Chondrocyte (in vitro differentiated cells): ENCODE results near the gene CIC. TPM values are rescaled to one million over a fixed set of nuclear protein-coding genes. Genes with fewer than 3 reads are reported as not detected.
"Not testable (repeated sequence)": the region's sequence is repeated elsewhere in the genome, so short reads cannot be mapped to it uniquely, and the experiment has no call there.

ENCODE experiments used
- DNase-seq: peaks from one replicate; pipeline ENCODE4 v3.0.0; 2021; ENCODE audit warnings: mixed read lengths, low spot score
- H3K27ac Mint-ChIP-seq: one replicate; pipeline ENCODE4 v1.8.0; 2021; ENCODE audit warnings: mild to moderate bottlenecking, moderate library complexity, mixed read lengths; ENCODE audit not compliant: unreplicated experiment
- H3K27me3 Mint-ChIP-seq: 2 replicates; pipeline ENCODE4 v1.8.0; 2021; ENCODE audit warnings: low read depth, mixed read lengths
- H3K36me3 Mint-ChIP-seq: 2 replicates; pipeline ENCODE4 v1.8.0; 2021; ENCODE audit warnings: low read depth, mixed read lengths
- H3K4me1 Mint-ChIP-seq: 2 replicates; pipeline ENCODE4 v1.8.0; 2021; ENCODE audit warnings: low read depth, mild to moderate bottlenecking, mixed read lengths
- H3K4me3 Mint-ChIP-seq: one replicate; pipeline ENCODE4 v1.8.0; 2021; ENCODE audit warnings: mild to moderate bottlenecking, moderate library complexity, mixed read lengths; ENCODE audit not compliant: unreplicated experiment
- H3K9me3 Mint-ChIP-seq: 2 replicates; pipeline ENCODE4 v1.8.0; 2021; ENCODE audit warnings: low read depth, mixed read lengths
- total RNA-seq: library from RNA; stranded (reverse); gene quantifications from 3 replicates; pipeline ENCODE4 v1.2.1, GENCODE V29; 2021
- TF ChIP-seq, protein P1 (sequence below): fragments of 200-600 bp; sonication (generic); IDR thresholded peaks from 2 replicates; pipeline ENCODE4 v1.5.0; 2021; ENCODE audit warnings: antibody characterized with exemption, mild to moderate bottlenecking, moderate library complexity

Gene CIC
- total RNA-seq, 1 donor from 2014 or later, result 83.6 TPM

DNA sequence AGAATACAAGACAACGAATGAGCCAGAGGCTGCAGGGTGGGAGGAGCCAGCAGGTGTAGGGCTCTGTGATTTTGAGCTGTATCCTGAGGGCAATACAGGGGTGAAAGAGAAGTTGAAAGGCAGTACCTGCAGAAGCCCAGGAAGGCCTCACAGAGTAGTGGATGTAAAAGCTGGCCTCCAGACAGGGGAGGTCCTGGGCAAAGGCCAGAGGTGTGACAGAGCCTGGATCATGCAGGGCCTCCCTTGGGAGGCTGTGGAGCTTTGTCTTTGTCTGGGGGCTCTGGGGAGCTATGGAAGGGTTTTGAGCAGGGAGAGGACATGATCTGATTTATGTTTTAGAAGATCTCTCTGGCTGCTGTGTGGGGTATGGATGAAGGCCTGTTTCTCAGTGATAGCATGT lies 59.1 kb downstream of the CIC start:
- Mint-ChIP-seq H3K36me3 (no peaks in the 10 kb centered on the region), H3K9me3 (no peaks in the 10 kb centered on the region), H3K4me1 (peaks cover 40% of the 10 kb centered on the region), H3K27ac (no peak overlapping the region), H3K4me3 (no peak overlapping the region), H3K27me3 (peaks cover 11% of the 10 kb centered on the region)
- no peak for DNase-seq
- TF ChIP-seq, protein P1, sequence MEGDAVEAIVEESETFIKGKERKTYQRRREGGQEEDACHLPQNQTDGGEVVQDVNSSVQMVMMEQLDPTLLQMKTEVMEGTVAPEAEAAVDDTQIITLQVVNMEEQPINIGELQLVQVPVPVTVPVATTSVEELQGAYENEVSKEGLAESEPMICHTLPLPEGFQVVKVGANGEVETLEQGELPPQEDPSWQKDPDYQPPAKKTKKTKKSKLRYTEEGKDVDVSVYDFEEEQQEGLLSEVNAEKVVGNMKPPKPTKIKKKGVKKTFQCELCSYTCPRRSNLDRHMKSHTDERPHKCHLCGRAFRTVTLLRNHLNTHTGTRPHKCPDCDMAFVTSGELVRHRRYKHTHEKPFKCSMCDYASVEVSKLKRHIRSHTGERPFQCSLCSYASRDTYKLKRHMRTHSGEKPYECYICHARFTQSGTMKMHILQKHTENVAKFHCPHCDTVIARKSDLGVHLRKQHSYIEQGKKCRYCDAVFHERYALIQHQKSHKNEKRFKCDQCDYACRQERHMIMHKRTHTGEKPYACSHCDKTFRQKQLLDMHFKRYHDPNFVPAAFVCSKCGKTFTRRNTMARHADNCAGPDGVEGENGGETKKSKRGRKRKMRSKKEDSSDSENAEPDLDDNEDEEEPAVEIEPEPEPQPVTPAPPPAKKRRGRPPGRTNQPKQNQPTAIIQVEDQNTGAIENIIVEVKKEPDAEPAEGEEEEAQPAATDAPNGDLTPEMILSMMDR, result no peak

- no peak overlapping the region for H3K4me3 Mint-ChIP-seq
- no peak for DNase-seq
- TF ChIP-seq, protein P1, result no peak
Measured at GRCh38 chr19:42328854-42329253, 59.8 kb downstream of the CIC start.

GRCh38 chr19:42330241-42330711 lies 61.2 kb downstream of the CIC start:
- Mint-ChIP-seq H3K27ac (peak overlapping the region; percentile 20), H3K36me3 (no peaks in the 10 kb centered on the region), H3K4me1 (peaks cover 34% of the 10 kb centered on the region), H3K4me3 (no peak overlapping the region), H3K27me3 (no peaks in the 10 kb centered on the region), H3K9me3 (no peaks in the 10 kb centered on the region)
- DNase-seq, result no peak
- TF ChIP-seq, protein P1, result no peak

More at GRCh38 chr19:42328854-42329253, 59.8 kb downstream of the CIC start:
- no peak overlapping the region for H3K27ac Mint-ChIP-seq
- no peaks in the 10 kb centered on the region for H3K9me3 Mint-ChIP-seq
- peaks cover 40% of the 10 kb centered on the region for H3K4me1 Mint-ChIP-seq
- no peaks in the 10 kb centered on the region for H3K36me3 Mint-ChIP-seq
- peaks cover 6% of the 10 kb centered on the region for H3K27me3 Mint-ChIP-seq

GRCh38 chr19:42331333-42331732 lies 62.3 kb downstream of the CIC start:
- peaks cover 30% of the 10 kb centered on the region for H3K4me1 Mint-ChIP-seq
- not testable (repeated sequence) for H3K9me3 Mint-ChIP-seq, H3K27ac Mint-ChIP-seq, H3K27me3 Mint-ChIP-seq, H3K36me3 Mint-ChIP-seq, H3K4me3 Mint-ChIP-seq, DNase-seq

DNA sequence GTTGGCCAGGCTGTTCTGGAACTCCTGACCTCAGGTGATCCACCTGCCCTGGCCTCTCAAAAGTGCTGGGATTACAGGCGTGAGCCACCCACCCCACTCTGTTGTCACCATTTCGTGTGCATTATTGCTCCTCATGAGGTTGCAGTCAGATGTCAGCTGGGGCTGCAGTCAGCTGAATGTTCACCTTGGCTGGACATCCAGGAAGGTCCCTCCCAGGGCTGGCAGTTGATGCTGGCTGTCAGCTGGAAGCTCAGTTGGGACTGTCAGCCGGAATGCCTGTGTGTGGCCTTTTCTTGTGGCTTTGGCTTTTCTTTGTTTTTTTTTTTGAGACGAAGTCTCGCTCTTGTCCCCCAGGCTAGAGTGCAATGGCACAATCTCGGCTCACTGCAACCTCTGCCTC lies 63.0 kb downstream of the CIC start:
- Mint-ChIP-seq H3K36me3 (no peaks in the 10 kb centered on the region), H3K9me3 (no peaks in the 10 kb centered on the region), H3K4me1 (peaks cover 22% of the 10 kb centered on the region), H3K27me3 (no peaks in the 10 kb centered on the region), H3K27ac (peak overlapping the region; percentile 32), H3K4me3 (no peak overlapping the region)
- no peak for DNase-seq
- TF ChIP-seq, protein P1, result no peak

DNA sequence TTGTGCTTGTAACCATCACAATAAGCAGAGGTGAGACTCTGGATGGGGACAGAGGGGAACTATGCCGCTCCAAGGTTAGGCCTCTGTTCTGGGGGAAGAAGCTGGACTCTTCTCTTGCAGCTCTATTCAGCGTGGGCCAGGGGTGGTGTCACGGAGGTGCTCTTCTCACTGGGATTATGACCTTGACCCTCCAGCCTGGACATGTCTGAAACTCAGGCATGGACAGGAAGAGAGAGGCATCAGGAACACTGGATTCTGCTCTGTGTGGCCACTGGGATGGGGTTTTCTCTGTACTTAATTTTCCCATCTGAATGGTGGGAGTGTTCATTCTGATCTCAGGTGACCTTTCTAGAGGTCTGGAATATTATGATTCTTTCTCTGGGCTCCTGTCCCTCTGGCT lies 64.0 kb downstream of the CIC start:
- Mint-ChIP-seq H3K27ac (no peak overlapping the region), H3K9me3 (no peaks in the 10 kb centered on the region), H3K36me3 (peaks cover 2% of the 10 kb centered on the region), H3K27me3 (no peaks in the 10 kb centered on the region), H3K4me1 (peaks cover 13% of the 10 kb centered on the region), H3K4me3 (no peak overlapping the region)
- TF ChIP-seq, protein P1, result no peak
- DNase-seq, result no peak
